NCI-H510A (cell line): Measurements from ENCODE around the gene RABL3.
"Not testable (repeated sequence)": the region's sequence is repeated elsewhere in the genome, so short reads cannot be mapped to it uniquely, and the experiment has no call there.

Experiments used
- DNase-seq: peaks from one replicate; lab custom pipeline; 2025; lab: John Stamatoyannopoulos, UW

The RABL3 gene

DNA sequence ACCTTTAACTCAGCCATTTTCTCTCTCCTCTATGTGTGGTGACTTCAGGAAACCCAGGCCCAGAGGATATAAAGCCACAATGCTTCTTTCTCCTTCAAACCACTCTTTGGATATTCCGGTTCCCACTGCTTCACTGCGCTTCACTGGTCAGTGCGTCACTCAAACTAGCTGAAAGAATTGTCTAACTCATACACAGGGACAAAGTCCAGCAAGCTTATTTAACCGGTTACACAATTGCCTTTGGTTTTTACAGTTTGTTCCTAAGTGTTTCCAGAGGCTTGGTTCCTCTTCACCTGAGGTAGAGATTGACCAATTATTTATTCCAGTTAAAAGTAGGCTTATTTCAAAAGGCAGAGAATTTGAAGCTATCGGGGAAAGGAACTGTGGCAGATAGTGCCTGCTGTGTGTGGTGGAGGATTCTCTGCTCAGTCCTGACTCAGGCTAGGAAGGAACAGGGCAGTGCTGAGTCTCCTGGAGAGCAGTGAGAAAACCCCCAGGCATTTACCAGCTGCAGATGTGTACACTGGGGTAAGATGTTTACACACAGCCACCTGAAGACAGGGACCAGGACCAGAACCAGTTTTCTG, 60.1 kb downstream of the RABL3 start, which contains the start of gene HGD:
TSS of gene HGD (minus strand) at position 145 of the 587 bp plus-strand sequence. CDS start at position 17, 128 bp downstream.
- no peak for DNase-seq

DNA sequence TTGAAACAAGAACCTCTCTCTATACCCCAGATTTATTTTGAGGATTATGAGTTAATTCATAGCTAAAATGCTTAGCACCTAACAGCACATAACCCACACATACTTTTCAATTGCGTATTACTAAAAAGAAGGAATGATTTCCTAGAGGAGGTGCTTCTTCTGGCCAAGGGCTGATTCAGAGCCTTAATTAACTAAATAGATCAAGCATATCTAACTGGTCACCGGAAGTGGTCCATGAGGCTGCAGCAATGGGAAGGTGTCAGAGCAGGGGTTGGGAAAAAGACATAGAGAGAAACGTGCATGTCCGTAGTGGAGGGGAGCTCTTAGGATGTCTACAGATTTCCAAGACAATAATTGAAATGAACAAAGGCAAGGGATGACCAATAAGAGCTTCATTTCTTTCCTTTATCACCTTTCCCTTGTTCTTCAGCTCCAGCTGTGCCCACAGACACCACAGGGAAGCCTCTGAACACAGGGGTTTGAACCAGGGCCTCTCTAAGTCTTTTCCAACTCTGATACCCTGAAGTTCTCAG, 60.7 kb downstream of the RABL3 start:
- DNase-seq = no peak

DNA sequence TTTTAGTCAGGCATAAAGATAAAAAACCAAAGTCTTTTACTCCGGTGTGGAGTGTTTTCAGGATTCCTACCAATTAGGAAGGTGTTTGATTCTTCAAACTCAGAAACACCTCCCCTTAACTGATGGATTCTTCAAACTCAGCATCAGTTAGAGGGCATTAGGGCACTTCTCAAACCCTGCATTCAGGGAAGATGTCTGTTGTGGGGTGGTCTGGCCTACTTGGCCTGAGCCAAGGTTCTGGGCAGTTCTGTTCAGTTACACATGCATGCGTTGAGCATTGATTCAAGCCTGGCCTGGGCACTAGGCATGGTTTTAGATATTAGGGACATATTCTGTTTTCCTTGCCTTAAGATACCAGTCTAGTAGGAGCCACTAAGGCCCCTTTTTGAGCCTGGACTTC, 61.3 kb downstream of the RABL3 start:
- no peak for DNase-seq

DNA sequence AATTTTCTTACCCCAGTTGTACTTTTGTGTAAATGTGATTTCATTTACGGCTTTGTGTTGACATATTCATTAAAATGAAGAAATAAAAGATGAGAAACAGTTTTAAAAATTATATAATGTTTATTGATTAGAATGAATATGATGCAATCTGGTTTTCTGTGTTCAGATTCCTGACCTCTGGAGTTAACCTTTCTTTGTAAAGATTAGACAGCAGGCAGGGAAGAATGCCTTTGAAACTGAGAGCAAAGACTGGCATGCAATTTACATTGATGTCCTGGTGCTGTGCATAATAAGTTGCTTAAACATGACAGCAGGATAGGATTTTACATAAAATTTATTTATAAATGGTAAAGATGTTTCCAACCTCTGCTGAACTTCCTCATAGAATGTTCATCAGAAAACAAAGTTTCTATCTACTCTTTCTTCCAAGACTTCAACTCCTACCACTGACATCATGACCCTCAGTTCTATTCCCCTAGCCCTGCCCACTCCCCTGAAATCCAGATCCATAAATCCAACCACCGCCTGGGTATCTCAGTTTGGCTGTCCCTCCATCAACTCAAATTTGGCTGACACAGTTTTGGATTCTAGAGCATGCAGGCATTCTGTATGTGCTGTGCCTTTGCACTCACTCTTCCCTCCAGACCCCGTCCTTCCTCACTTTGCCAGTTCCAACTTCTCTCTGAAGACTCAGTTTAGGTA, 62.0 kb downstream of the RABL3 start:
- no peak for DNase-seq

DNA sequence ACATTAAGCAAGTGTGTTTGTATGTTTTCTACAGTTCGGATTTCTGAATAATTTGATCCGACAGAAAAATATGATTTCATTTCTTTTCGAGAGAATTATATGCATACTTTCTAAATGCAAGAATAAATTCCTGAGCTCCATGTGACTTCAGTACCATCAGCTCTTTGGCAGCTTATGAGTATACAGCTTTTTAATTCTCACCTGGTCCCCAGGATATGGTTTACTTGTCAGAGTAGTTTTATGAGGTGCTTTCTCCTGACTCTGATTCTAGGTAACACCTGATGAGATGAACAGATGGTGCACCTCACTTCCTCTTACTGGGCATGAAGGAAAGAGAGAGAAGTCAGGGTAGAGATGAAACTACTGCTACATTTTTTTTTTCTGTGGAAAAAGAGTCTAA, 63.3 kb downstream of the RABL3 start:
- DNase-seq = no peak

DNA sequence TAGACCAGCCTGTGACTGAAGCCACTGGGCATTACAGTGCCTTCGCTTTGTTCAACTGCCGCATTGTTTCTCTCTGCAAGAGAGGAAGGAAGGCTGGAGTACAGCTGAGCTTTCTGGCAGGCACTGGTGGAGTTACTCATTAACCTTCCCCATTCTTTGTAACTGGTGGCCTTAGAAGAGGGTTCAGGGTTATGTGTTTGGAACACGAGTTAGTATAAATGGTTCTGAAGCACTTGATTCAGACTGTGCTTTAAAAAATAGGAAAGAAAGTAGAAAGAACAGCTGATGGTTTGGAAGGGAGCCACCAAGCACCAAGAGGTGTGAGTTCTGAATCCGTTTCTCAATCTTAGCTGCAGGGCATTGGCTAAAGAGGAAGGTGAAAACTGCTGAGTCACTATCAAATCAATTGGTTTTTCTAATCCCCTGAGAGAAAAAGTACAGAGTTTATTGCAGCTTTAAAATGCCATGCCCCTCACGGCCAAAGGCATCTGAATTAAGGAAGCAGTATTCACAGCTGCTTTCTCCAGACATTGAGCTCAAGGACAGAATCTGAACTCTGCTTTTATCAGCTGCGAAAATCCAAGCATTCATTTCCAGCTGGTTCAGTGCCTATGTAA, 63.9 kb downstream of the RABL3 start:
- DNase-seq = no peak

DNA sequence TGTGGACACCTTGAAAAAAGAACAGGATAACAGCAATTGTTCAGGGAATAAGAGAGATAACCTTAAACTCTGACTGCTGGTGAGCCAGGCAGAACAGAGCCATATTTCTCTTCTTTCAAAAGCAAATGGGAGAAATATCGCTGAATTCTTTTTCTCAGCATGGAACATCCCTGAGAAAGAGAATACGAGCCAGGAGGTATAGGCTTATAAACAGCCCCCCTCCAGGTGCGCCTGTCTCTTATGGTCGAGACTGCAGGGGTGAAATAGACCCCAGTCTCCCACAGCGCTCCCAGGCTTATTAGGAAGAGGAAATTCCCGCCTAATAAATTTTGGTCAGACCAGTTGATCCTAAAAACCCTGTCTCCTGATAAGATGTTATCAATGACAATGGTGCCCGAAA, 65.1 kb downstream of the RABL3 start:
- not testable (repeated sequence) for DNase-seq

DNA sequence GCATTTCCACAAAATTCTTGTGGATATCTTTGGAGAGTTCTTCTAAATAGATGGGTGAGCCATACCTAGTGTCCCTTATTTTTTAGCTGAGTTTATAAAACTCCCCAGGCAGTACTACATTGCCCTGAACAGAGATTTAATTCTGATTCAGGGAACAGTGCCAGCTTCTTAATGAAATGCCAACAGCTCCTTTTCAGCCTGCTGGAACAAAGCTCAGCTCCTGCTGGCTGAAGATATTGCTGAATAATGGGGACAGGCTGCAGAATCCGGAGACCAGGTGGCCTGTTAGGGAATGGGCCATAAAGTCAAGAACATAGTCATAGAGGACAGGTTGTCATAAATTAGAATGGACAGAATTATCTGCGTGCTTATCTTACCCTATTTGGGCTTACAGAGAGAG, 69.2 kb downstream of the RABL3 start:
- DNase-seq = no peak

DNA sequence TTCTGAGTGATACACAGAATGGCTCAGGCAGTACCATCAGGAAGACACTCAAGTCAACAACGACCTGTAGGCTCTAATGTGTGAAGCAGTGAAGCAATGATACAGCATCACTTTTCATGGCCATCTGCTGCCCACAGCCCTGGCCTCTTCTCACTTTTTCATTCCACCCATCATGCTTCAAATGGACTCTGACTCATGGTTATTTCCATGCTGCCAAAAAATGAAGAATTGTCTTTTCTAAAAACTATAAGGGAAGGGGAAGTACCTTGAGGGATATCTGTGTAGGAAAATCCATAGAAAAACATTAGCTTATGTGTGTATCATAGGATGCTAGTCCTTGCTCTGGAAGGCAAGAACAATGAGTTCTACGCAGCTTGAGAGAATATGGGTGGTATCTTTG, 71.7 kb downstream of the RABL3 start:
- no peak for DNase-seq

DNA sequence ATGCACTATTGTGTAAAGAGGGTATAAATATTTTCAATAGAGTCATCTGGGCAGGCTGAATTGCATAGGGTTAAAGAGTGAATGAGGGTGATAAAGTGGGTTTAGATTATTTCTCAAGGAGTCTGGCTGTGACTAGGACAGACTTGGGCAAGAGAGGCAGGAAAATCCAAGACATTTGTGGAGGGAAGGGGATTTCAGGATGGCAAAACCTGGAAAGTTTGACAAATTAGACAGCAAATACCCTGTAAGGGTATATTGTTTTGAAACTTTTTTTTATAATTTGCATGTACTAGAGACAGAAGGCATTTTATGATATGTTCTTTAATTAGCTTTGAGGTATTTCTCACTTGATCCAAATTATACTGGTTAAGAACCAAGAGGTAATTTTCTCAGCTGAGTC, 77.4 kb downstream of the RABL3 start:
- DNase-seq = no peak

DNA sequence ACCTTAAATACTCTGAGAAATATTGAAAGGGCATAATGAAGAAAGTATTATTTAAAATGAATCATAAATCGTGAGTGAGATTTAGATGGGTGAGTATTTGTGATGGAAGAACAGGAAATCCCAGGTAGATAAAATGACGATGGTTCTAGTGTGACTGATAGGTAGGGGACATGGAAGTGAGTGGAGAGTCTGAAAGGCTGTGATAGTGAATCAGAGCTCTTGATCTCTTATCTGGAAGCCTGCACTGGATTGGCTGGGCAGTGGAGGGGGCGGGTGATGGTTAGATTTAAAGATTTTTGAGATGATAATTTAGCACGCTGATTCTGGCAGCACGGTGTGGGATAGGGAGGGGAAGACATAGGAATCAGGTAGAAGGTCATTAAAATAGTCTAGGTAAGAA, 80.4 kb downstream of the RABL3 start:
- DNase-seq = no peak

DNA sequence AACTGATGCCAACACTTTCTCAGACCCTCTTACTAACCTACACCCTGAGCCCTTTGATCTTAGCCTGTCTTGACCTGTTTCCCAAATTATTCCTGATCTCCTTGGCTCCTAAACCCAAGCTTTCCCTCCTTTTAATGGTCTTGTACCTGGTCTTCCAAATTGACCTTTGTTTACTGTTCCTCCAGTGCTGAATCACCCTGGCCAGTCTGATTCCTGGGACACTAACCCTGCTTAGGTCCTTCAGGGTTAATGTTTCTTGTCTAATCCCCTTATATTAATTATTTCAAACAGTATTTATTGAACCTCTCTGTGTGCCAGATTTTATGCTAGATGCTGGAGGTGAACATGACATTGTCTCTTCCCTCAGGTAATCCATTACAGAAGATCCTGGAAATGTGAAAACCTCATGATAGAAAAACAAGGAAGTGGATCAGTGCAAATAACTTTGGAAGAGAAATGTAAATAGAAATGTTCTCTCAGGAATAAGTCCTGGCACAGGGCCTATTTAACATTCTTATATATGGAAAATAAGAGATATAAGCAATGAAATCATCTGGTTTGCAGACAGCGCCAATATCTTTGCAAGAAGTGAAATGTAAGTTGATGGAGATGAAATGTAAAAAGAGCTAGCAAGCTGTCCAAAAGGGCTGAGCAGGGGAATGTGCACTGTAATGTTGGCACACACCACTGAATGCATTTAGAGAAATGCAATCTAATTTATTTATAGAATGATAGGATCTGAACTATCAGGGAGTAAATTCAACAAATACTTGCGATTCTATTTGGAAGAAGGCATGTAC, 81.0 kb downstream of the RABL3 start:
- DNase-seq = no peak

DNA sequence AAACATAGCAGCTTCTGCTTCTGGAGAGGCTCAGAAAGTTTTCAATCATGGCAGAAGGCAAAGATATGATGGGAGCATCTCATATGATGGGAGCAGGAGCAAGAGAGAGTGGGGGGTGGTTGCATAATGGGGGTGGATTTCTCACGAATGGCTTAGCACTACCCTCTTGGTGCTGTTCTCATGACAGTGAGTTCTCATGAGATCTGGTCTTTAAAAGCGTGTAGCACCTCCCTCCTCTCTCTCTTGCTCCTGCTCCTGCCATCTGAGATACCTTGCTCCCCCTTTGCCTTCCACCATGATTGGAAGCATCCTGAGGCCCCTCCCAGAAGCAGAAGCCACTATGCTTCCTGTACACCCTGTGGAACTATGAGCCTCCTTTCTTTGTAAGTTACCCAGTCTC, 82.5 kb downstream of the RABL3 start:
- DNase-seq = no peak

DNA sequence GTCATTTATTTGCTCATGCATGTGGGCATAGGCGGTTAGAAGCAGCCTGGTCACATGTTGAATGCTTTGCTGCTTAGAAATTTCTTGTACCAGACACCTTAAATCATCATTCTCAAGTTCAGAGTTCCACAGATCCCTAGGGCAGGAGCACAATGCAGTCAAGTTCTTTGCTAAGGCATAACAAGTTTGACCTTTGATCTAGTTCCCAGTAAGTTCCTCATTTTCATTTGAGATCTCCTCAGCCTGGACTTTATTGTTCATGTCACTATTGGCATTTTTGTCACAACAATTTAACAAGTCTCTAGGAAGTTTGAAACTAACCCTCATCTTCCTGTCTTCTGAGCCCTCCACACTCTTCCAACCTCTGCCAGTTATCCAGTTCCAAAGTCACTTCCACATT, 83.0 kb downstream of the RABL3 start:
- DNase-seq = no peak

DNA sequence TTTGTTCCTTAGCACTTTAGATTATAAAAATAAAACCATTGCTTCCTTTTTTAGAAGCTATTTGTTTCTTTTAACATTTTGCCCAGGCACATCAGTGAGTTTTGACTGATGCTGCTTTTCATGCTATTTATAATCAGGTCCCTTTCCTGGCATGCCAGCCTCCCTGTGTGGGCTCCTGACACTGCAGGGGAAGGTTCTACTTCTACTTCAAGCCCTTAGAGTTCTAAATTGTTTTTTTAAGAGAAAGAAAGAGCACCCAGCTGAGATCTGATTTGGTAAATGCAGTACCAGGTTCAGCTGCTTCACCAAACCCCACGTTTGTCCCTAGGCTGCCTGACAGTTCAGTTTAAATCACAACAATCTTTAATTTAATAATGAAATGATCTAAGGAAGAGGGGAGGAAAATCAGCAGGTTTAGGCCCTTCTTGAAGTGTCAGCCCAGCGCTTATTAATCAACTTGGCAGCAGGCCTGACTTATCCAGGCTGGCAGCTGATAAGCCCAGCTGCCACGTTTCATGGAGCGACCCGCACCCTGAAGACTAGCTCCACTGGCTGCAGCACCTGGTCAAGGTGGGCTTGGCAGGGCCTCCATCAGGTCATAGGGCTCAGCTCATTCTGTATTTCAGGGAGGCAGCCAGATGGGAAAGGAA, 89.3 kb downstream of the RABL3 start:
- DNase-seq = no peak

DNA sequence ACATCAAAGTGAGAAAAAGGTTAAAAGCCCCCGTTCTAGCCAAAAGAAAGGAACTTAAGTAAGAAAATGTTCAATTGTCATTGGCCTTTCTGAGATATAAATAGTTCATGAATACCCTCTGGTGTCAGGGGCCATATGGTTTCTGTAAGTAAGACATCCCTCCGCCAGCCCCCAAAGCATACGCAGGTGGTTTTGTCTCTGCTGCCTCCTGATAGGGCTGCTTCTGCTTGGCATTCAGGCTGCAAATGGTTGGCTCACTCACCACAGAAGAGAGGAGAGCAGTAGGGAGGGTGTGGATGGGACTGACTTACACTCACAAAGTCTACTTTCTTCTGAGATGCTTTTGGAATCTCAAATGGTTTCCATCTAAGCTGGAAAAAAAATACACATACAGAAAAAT, 90.0 kb downstream of the RABL3 start:
- DNase-seq = no peak

DNA sequence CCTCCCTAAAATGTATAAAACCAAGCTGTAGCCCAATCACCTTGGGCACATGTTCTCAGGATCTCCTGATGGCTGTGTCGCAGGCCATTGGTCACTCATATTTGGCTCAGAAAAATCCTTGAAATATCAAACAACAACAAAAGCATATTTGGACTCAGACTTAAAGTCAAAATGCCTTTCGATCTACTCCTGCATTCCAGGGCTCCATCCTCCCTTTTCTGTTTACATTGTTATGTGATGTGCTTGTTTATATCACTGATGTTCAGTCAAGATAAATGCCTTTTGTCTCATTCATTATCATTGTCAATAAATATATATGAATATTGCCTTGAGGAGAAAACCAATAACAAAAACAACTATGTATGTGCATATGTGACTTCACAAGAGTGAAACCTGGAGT, 92.0 kb downstream of the RABL3 start:
- no peak for DNase-seq

DNA sequence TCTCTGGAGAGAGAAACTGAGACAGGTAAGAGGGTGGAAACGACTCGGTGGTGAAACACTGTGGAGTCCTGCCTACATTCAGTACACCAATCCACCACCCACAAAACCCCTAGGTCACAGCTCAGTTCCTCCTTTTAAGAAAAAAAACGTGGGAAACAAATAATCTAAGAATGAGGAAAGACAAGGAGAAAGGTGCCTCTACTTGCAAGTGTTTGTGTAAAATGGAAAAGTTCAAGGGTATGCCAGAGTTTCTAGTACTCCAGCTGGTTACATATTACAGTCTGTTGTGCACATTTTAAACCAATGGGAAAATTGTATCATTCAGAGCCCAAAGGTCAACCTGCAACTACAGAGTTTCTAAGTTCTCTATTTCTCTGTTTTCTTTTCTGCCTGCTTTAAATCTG, 92.5 kb downstream of the RABL3 start:
- DNase-seq = no peak

DNA sequence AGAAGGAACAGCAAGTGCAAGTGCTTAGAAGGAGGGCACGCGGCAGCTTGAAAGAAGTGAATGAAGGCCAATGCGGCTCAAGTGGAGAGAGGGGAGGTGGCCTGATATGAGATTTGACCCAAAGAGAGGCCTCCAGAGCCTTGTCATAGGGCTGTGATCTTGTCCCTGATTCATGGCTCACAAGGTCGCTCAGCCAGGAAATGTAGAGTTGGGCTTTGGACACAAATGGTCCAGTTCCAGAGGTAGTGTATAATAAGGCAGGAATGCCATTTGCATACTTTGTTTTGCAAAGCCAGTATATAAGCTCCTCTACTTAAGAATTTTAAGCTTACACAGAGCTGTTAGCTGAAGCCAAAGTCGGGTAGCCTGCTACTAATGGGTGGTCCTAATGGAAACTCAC, 94.0 kb downstream of the RABL3 start:
- DNase-seq = no peak

DNA sequence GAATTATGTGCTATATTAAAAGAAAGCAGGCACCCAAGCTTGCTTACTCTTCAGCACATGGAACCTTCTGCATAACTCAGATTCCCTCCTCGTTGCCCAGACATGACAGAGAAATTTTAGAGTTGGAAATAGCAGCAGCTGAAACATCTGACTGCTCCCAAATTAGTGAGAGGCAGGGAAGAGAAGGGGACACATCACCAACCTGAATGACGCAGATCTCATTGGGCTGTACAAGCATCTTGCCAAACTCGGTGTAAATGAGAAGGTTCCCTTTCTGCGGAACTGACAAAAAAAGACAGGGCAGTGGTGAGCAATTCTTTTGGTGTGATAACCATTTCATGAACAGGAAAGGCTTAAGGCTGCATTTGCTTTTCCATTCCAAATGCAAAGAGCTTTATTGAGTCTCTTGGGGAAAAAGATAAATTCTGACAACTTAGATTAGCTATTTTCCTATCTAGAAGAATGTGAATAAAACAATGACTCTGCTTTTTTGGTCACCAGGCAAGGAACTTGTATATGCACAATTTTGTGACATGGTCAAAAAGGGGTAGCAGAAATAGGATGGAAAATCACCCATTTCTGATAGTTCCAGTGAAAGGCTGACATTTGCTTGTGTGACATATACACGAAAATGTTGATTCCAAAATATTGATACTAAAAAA, 95.4 kb downstream of the RABL3 start:
- no peak for DNase-seq

DNA sequence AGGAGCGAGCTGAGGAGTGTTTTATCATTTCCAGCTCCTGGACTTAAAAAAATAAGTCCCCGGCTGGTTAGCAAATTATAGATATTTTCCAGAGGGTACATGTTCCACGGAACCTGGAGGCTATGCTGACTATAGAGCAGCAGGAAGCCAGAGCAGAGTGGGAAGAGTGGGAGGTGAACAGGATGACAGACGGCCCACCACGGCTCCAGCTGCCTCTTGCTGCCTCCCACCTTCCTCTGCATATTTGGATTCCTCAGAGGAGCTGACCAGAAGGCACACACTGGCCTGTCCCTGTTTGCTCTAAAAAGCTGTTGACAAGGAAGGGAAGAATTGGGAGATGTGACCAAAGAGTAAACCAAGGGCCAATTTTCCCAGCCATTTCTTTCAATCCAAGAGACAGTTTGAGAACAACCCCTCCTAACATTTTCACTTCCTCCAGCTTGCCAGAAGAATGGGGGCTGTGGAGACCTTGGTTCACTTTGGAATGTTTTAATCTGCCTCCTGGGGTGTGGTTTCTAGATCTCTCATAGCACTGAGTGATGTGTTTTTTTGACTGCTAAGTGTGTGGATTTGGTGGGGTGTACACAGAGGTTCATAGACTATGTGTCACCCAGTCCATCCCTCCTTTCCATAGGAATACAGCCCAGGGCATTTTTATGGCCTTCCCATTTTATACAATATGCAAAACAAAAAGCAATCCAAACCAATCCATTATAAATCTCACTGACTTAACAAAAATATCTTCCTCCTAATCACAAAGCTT, 97.1 kb downstream of the RABL3 start:
- DNase-seq = no peak
